WTC11 (cell line): ENCODE data around the gene RAB17. TPM values are rescaled to one million over a fixed set of nuclear protein-coding genes. Genes with fewer than 3 reads are reported as not detected.
A peak's percentile ranks its signal among the peaks of the same experiment; 100 is the strongest.

Experiments
- ATAC-seq: fragments of 200-7000 bp; cut with Tn5 transposase; 2 replicates; pipeline ENCODE4 v1.10.0; 2021; ENCODE audit warnings: mild to moderate bottlenecking, moderate library complexity
- CTCF ChIA-PET: fragments of 300-600 bp; sonication (Branson Sonifier 250); formaldehyde crosslinking; loops from one replicate; lab custom pipeline; 2021; ENCODE audit warnings: antibody characterized with exemption; lab: Charles Lee
- POLR2A ChIA-PET: fragments of 350-600 bp; sonication (Branson Sonifier 250); formaldehyde crosslinking; loops from one replicate; lab custom pipeline; 2021; ENCODE audit warnings: antibody characterized with exemption; lab: Charles Lee
- DNase-seq: peaks from one replicate; pipeline ENCODE4 v3.0.0; 2021; ENCODE audit warnings: low spot score
- H3K27ac Mint-ChIP-seq: 2 replicates; pipeline ENCODE4 v1.8.0; 2021; ENCODE audit warnings: mixed read lengths
- H3K27me3 Mint-ChIP-seq: 2 replicates; pipeline ENCODE4 v1.8.0; 2021; ENCODE audit warnings: low read depth, mild to moderate bottlenecking, moderate library complexity, mixed read lengths
- H3K36me3 Mint-ChIP-seq: 2 replicates; pipeline ENCODE4 v1.8.0; 2021; ENCODE audit warnings: mixed read lengths
- H3K4me1 Mint-ChIP-seq: 2 replicates; pipeline ENCODE4 v1.8.0; 2022; ENCODE audit warnings: mixed read lengths
- H3K4me3 Mint-ChIP-seq: 2 replicates; pipeline ENCODE4 v1.8.0; 2021; ENCODE audit warnings: mild to moderate bottlenecking, moderate library complexity, mixed read lengths
- H3K9me3 Mint-ChIP-seq: 2 replicates; pipeline ENCODE4 v1.8.0; 2021; ENCODE audit warnings: mixed read lengths
- ETV6 ChIP-seq: sonication (generic); formaldehyde crosslinking; IDR thresholded peaks from 2 replicates; pipeline ENCODE4 v1.8.1; 2022; ENCODE audit warnings: mild to moderate bottlenecking, missing genetic modification reagents
- FOXP1 ChIP-seq: sonication (generic); formaldehyde crosslinking; IDR thresholded peaks from 2 replicates; pipeline ENCODE4 v1.8.0; 2022; ENCODE audit warnings: missing genetic modification reagents, mild to moderate bottlenecking, moderate library complexity, borderline replicate concordance
- GABPB1 ChIP-seq: sonication (generic); formaldehyde crosslinking; IDR thresholded peaks from 2 replicates; pipeline ENCODE4 v1.8.1; 2023; ENCODE audit warnings: mild to moderate bottlenecking, missing genetic modification reagents
- MYBL2 ChIP-seq: sonication (generic); formaldehyde crosslinking; IDR thresholded peaks from 2 replicates; pipeline ENCODE4 v1.8.1; 2023; ENCODE audit warnings: mild to moderate bottlenecking, moderate library complexity, missing genetic modification reagents
- TEAD4 ChIP-seq: sonication (generic); formaldehyde crosslinking; IDR thresholded peaks from 2 replicates; pipeline ENCODE4 v1.8.0; 2022; ENCODE audit warnings: mild to moderate bottlenecking, missing genetic modification reagents
- ZNF281 ChIP-seq: sonication (generic); formaldehyde crosslinking; IDR thresholded peaks from 2 replicates; pipeline ENCODE4 v1.8.0; 2023; ENCODE audit warnings: mild to moderate bottlenecking, missing genetic modification reagents
- ZNF671 ChIP-seq: fragments of 250-450 bp; sonication (Bioruptor Pico); IDR thresholded peaks from 2 replicates; pipeline ENCODE4 v1.8.0; 2021; ENCODE audit warnings: mild to moderate bottlenecking
- total RNA-seq: library from RNA; stranded (reverse); gene quantifications from 3 replicates; pipeline ENCODE4 v1.2.3, GENCODE V29; 2021

The RAB17 gene
- total RNA-seq, 1 experiment from 2014 or later = 140 TPM

GRCh38 chr2:237600205-237600846 lies 9.8 kb upstream of the RAB17 start:
- DNase-seq = no peak
- H3K4me1 Mint-ChIP-seq = peaks cover 69% of the 10 kb centered on the region
- POLR2A ChIA-PET = interaction anchor here (1.5 kb wide), 1 partner anchor 10 kb away, joined by 3 read pairs; the partner anchor contains the start of gene RAB17
- peaks cover 1% of the 10 kb centered on the region for H3K27me3 Mint-ChIP-seq
- no peak overlapping the region for H3K27ac Mint-ChIP-seq
- no peak overlapping the region for H3K4me3 Mint-ChIP-seq
- ATAC-seq = no peak
- H3K36me3 Mint-ChIP-seq = peaks cover 4% of the 10 kb centered on the region
- TF ChIP-seq GABPB1 (CRISPR knock-in tag) (0 out of 2 replicates have a peak, but pooled peaks have one; percentile 13), TEAD4 (CRISPR knock-in tag) (no peak)
- CTCF ChIA-PET = interaction anchor here (1.6 to 4.0 kb wide), 5 partner anchors 8 to 88 kb away, joined by 3 to 37 read pairs (median 21); partner anchors contain the start of gene RAB17
- H3K9me3 Mint-ChIP-seq = peaks cover 3% of the 10 kb centered on the region

GRCh38 chr2:237599465-237600110 lies 9.1 kb upstream of the RAB17 start:
- Mint-ChIP-seq H3K9me3 (no peaks in the 10 kb centered on the region), H3K27ac (no peak overlapping the region), H3K4me1 (peaks cover 77% of the 10 kb centered on the region), H3K27me3 (no peaks in the 10 kb centered on the region; the same call in none of the 2 replicates), H3K4me3 (no peak overlapping the region), H3K36me3 (no peaks in the 10 kb centered on the region)
- TF ChIP-seq ETV6 (no peak), MYBL2 (CRISPR knock-in tag) (no peak)
- DNase-seq (no peak), ATAC-seq (no peak)
- ChIA-PET POLR2A (interaction anchor here (1.5 kb wide), 1 partner anchor 9 kb away, joined by 3 read pairs; the partner anchor contains the start of gene RAB17), CTCF (interaction anchor here (1.6 to 4.0 kb wide), 3 partner anchors 7 to 28 kb away, joined by 3 to 37 read pairs (median 34); partner anchors contain the start of gene RAB17)

GRCh38 chr2:237598468-237599208 lies 8.1 kb upstream of the RAB17 start:
- no peaks in the 10 kb centered on the region for H3K36me3 Mint-ChIP-seq
- peaks cover 82% of the 10 kb centered on the region for H3K4me1 Mint-ChIP-seq
- no peak overlapping the region for H3K4me3 Mint-ChIP-seq
- DNase-seq (no peak), ATAC-seq (no peak)
- H3K27me3 Mint-ChIP-seq = no peaks in the 10 kb centered on the region; the same call in none of the 2 replicates
- CTCF ChIA-PET = interaction anchor here (1.6 to 4.0 kb wide), 2 partner anchors 17 to 27 kb away, joined by 3 to 34 read pairs; no protein-coding TSS in a partner anchor
- TF ChIP-seq FOXP1 (CRISPR knock-in tag) = peak; percentile 49; the same call in 1 of the 2 replicates
- TF ChIP-seq ZNF671 = no peak
- TF ChIP-seq, all 79 proteins: peak for 1
- POLR2A ChIA-PET = no interaction called here
- H3K27ac Mint-ChIP-seq = peak overlapping the region; percentile 79; the same call in 1 of the 2 replicates
- no peaks in the 10 kb centered on the region for H3K9me3 Mint-ChIP-seq

- Mint-ChIP-seq H3K36me3 (no peaks in the 10 kb centered on the region), H3K4me1 (peaks cover 82% of the 10 kb centered on the region), H3K27ac (peak overlapping the region; percentile 62; the same call in 1 of the 2 replicates), H3K4me3 (no peak overlapping the region), H3K27me3 (no peaks in the 10 kb centered on the region; the same call in 1 of the 2 replicates), H3K9me3 (no peaks in the 10 kb centered on the region)
- ChIA-PET POLR2A (no interaction called here), CTCF (interaction anchor here (0.5 to 2.0 kb wide), 3 partner anchors 17 to 1930 kb away, joined by 3 to 10 read pairs (median 4); no protein-coding TSS in a partner anchor)
- DNase-seq (no peak), ATAC-seq (no peak)
- TF ChIP-seq ZNF281 (CRISPR knock-in tag) = no peak
- TF ChIP-seq, all 79 proteins: peak for 0
Observed at GRCh38 chr2:237597196-237598145, 6.9 kb upstream of the RAB17 start.
